Skeletal muscle tissue (tissue), 4 donors: ENCODE data around the gene NKTR. TPM values are rescaled to one million over a fixed set of nuclear protein-coding genes. Genes with fewer than 3 reads are reported as not detected.

Experiments
- H3K27ac ChIP-seq: one replicate; pipeline ENCODE4 v1.7.0; 2013; ENCODE audit warnings: mild to moderate bottlenecking, low read depth, low read length, inconsistent platforms
- H3K27me3 ChIP-seq, 3 donors: one replicate each; pipeline ENCODE4 v1.7.0; 2013; ENCODE audit warnings: low read length in 3 of 3; ENCODE audit not compliant: control insufficient read depth in 3 of 3, insufficient read depth in 3 of 3
- H3K36me3 ChIP-seq, 3 donors: one replicate each; pipeline ENCODE4 v1.7.0; 2013; ENCODE audit warnings: low read length in 3 of 3; ENCODE audit not compliant: control insufficient read depth in 3 of 3, insufficient read depth in 3 of 3
- H3K4me1 ChIP-seq, 3 donors: one replicate each; pipeline ENCODE4 v1.7.0; 2013; ENCODE audit warnings: low read length in 3 of 3, mild to moderate bottlenecking in 3 of 3; ENCODE audit not compliant: control insufficient read depth in 3 of 3, insufficient read depth in 3 of 3
- H3K4me3 ChIP-seq, 3 donors: one replicate each; pipeline ENCODE4 v1.7.0; 2013; ENCODE audit warnings: low read length in 3 of 3
- H3K9ac ChIP-seq, 3 donors: one replicate each; pipeline ENCODE4 v1.7.0; 2013; ENCODE audit warnings: low read length in 3 of 3, mild to moderate bottlenecking in 3 of 3, moderate library complexity in 2 of 3, low read depth in 1 of 3
- H3K9me3 ChIP-seq, 3 donors: one replicate each; pipeline ENCODE4 v1.7.0; 2013; ENCODE audit warnings: low read length in 3 of 3; ENCODE audit not compliant: control insufficient read depth in 3 of 3
- total RNA-seq: library from RNA; depleted of rRNA; stranded (reverse); fragments of >200 nt; gene quantifications from one replicate; pipeline ENCODE4 v1.2.3, GENCODE V29; 2014
- donor health status: Osteomylitis.

NKTR gene
- total RNA-seq, 1 donor from 2014 or later, result 119 TPM

- Histone ChIP-seq H3K9me3 (no peaks in the 10 kb centered on the region), H3K27me3 (peaks cover 0 to 6% (median 0%) of the 10 kb centered on the region in 3 donors), H3K27ac (peak overlapping the region; percentile 95), H3K4me3 (peak overlapping the region in 2 of 3 donors; percentile 77 to 97), H3K4me1 (peaks cover 41 to 80% (median 49%) of the 10 kb centered on the region in 3 donors), H3K36me3 (peaks cover 18 to 67% (median 52%) of the 10 kb centered on the region in 3 donors), H3K9ac (peak overlapping the region; percentile 44 to 96 (median 87))
Observed at GRCh38 chr3:42689421-42690014, 89.0 kb downstream of the NKTR start.

GRCh38 chr3:42690191-42690590 is 89.7 kb downstream of the NKTR start:
- Histone ChIP-seq H3K9ac (peak overlapping the region in 2 of 3 donors; percentile 27 to 96), H3K9me3 (no peaks in the 10 kb centered on the region), H3K27ac (peak overlapping the region; percentile 95), H3K4me1 (peaks cover 34 to 76% (median 43%) of the 10 kb centered on the region in 3 donors), H3K27me3 (peaks cover 0 to 6% (median 0%) of the 10 kb centered on the region in 3 donors), H3K36me3 (peaks cover 20 to 67% (median 52%) of the 10 kb centered on the region in 3 donors), H3K4me3 (peak overlapping the region in 2 of 3 donors; percentile 37 to 54)

- H3K27ac ChIP-seq, result peak overlapping the region; percentile 21
- H3K36me3 ChIP-seq, result peaks cover 25 to 68% (median 57%) of the 10 kb centered on the region in 3 donors
- H3K9me3 ChIP-seq, result no peaks in the 10 kb centered on the region
- peaks cover 26 to 77% (median 45%) of the 10 kb centered on the region in 3 donors for H3K4me1 ChIP-seq
- H3K4me3 ChIP-seq, result peak overlapping the region in 1 of 3 donors; percentile 45
- peaks cover 0 to 2% (median 0%) of the 10 kb centered on the region in 3 donors for H3K27me3 ChIP-seq
- H3K9ac ChIP-seq, result peak overlapping the region in 1 of 3 donors; percentile 96
Observed at GRCh38 chr3:42690766-42691680, 90.5 kb downstream of the NKTR start.

GRCh38 chr3:42691816-42692666 is 91.6 kb downstream of the NKTR start:
- H3K9me3 ChIP-seq, result no peaks in the 10 kb centered on the region
- no peak overlapping the region for H3K9ac ChIP-seq
- H3K36me3 ChIP-seq, result peaks cover 34 to 63% (median 59%) of the 10 kb centered on the region in 3 donors
- peaks cover 24 to 77% (median 48%) of the 10 kb centered on the region in 3 donors for H3K4me1 ChIP-seq
- peak overlapping the region; percentile 42 for H3K27ac ChIP-seq
- no peaks in the 10 kb centered on the region for H3K27me3 ChIP-seq
- H3K4me3 ChIP-seq, result no peak overlapping the region

GRCh38 chr3:42692667-42693529 is 92.4 kb downstream of the NKTR start:
- peaks cover 26 to 79% (median 56%) of the 10 kb centered on the region in 3 donors for H3K4me1 ChIP-seq
- H3K9me3 ChIP-seq, result no peaks in the 10 kb centered on the region
- no peak overlapping the region for H3K4me3 ChIP-seq
- peak overlapping the region in 1 of 3 donors; percentile 40 for H3K9ac ChIP-seq
- H3K27me3 ChIP-seq, result no peaks in the 10 kb centered on the region
- peak overlapping the region; percentile 42 for H3K27ac ChIP-seq
- H3K36me3 ChIP-seq, result peaks cover 35 to 62% (median 62%) of the 10 kb centered on the region in 3 donors

GRCh38 chr3:42693530-42693930 is 93.0 kb downstream of the NKTR start:
- no peak overlapping the region for H3K9ac ChIP-seq
- H3K4me1 ChIP-seq, result peaks cover 31 to 81% (median 61%) of the 10 kb centered on the region in 3 donors
- H3K27ac ChIP-seq, result peak overlapping the region; percentile 42
- H3K9me3 ChIP-seq, result no peaks in the 10 kb centered on the region
- peaks cover 37 to 65% (median 61%) of the 10 kb centered on the region in 3 donors for H3K36me3 ChIP-seq
- no peak overlapping the region for H3K4me3 ChIP-seq
- no peaks in the 10 kb centered on the region for H3K27me3 ChIP-seq

GRCh38 chr3:42694366-42694765 is 93.9 kb downstream of the NKTR start:
- Histone ChIP-seq H3K9ac (no peak overlapping the region), H3K36me3 (peaks cover 42 to 62% (median 58%) of the 10 kb centered on the region in 3 donors), H3K27ac (peak overlapping the region; percentile 74), H3K27me3 (no peaks in the 10 kb centered on the region), H3K4me1 (peaks cover 33 to 80% (median 60%) of the 10 kb centered on the region in 3 donors), H3K9me3 (no peaks in the 10 kb centered on the region), H3K4me3 (no peak overlapping the region)

- Histone ChIP-seq H3K4me1 (peaks cover 39 to 75% (median 54%) of the 10 kb centered on the region in 3 donors), H3K4me3 (peak overlapping the region in 2 of 3 donors; percentile 4 to 6), H3K9me3 (no peaks in the 10 kb centered on the region), H3K27ac (peak overlapping the region; percentile 74), H3K9ac (peak overlapping the region in 1 of 3 donors; percentile 64), H3K36me3 (peaks cover 41 to 49% (median 43%) of the 10 kb centered on the region in 3 donors), H3K27me3 (no peaks in the 10 kb centered on the region)
Observed at GRCh38 chr3:42696356-42697288, 96.1 kb downstream of the NKTR start.
